GM21737 (cell line): ENCODE data around the gene KIF16B.
"Not testable (repeated sequence)": the region's sequence is repeated elsewhere in the genome, so short reads cannot be mapped to it uniquely, and the experiment has no call there.

ENCODE experiments used
- ATAC-seq: cut with Tn5 transposase; IDR thresholded peaks from one replicate; pipeline ENCODE4 v1.9.1; 2021; ENCODE audit warnings: mild to moderate bottlenecking, moderate library complexity; ENCODE audit not compliant: unreplicated experiment

Gene KIF16B

DNA sequence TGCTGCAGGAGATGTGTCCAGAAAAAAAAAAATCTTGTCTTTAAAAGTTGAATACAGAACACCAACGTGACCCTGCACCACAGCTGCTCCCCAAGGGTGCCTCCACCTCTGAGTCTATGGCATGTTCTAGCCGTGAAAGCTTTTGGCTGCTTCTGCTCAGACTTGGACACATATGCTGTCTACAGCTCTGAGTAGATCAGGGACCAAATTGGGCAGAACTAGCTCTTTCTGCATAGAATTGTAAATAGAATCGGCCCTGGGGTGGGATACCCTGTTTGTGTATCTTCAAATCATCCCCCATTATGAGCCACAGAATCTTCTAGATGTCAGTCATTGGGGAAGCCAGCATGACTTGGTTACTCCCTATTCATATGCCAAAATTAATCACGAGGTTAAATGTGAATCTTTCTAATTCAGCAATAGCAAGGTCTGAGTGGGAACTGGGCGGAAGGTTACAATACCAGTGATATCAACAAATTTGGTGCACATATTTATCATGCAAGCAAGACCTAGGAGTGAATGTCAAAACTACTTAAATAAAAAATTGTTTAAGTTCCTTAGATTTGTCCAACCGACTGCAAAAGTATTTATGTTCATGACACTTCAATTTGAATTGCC, 302.8 kb downstream of the KIF16B start:
- ATAC-seq: no peak

DNA sequence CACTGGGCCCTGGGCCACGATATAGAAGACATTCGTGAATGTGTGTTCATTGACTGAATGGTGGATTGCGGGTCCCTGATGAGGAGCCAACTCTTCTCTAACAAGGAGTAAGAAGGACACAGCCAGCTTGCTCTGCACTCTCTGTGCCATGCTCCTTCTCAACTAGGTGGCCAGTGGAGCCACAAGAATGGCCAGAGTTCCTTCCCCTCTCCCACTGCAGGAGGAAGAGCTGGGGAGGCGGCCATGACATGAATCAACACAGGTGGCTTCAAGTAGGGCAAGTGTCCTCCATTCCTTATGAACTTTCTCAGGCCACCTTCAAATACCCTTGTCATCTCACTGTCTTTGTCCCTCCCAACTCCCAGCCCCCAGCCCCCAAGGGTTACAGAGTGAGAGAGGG, 305.7 kb downstream of the KIF16B start:
- ATAC-seq: no peak

DNA sequence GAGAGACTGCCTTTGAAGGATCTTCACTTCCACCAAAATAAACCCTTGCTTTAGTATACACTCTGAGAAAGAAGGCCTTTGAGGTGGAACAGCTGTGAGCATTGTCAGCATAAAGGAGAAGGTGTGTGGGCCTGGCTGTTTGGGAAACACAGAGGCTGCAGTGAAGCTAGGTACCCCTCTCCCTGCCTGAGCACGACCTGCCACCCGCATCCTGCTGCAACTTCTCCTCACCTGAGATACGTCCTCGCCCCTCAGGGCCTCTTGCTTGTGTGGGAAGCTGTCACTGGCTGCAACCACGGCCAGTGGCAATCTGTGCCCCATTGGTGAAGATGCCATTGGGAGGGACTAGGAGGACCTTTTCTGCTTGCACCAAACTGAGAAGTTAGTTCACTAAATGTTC, 307.9 kb downstream of the KIF16B start:
- ATAC-seq: no peak

GRCh38 chr20:16263582-16263981, 309.7 kb downstream of the KIF16B start:
- no peak for ATAC-seq

DNA sequence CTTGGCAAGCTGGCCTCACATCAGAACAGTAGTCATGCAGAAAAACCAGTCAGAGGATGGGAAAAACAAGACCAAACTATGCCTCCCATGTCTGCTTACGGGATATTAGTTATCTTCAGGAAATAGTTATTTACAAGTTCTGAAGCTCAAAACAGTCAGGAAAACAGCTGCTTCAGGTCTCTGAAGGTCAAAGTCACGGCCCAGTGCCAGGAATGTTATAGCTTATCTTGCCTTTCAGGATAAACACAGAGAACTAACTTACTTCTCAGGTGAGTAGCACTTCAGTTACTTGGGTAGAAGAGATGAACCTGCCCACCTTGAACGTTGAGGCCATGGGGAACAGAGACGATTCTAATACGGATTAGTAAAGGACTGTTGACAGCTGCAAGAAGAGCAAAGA, 310.7 kb downstream of the KIF16B start:
- ATAC-seq: no peak

- ATAC-seq: no peak
Measured at GRCh38 chr20:16261733-16262273, 311.4 kb downstream of the KIF16B start.

- ATAC-seq: no peak
Measured at GRCh38 chr20:16260911-16261310, 312.3 kb downstream of the KIF16B start.

- ATAC-seq: not testable (repeated sequence)
Measured at GRCh38 chr20:16260133-16260532, 313.1 kb downstream of the KIF16B start.

DNA sequence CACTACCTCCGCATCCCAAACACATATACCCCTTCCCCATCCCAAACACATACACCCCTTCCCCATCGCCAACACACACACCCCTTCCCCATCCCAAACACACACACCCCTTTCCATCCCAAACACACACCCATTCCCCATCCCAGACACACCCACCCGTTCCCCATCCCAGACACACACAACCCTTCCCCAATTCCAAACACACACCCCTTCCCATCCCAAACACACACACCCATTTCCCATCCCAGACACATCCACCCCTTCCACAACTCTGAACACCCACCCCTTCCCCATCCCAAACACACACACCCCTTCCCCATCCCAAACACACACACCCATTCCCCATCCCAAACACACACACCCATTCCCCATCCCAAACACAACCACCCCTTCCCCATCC, 314.5 kb downstream of the KIF16B start:
- ATAC-seq: no peak

GRCh38 chr20:16257813-16258430, 315.3 kb downstream of the KIF16B start:
- no peak for ATAC-seq

- ATAC-seq: no peak
Measured at GRCh38 chr20:16257021-16257420, 316.2 kb downstream of the KIF16B start.

DNA sequence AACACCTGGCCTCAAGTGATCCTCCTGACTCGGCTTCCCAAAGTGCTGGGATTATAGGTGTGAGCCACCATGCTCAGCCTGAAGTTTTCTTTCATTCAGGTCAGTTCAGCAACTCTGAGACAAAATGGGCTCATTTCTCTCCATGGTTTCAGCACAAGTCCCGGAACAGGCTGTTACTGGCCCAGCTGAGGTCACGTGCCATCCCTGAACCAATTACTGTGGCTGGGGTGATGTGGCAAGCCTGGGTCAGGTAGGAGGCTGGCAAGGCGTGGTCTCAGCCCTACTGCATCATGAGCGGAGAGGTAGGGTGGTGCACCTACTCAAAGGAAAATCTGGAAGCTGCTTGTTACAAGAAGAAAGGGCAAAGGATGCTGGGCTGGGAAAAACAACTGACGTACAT, 326.4 kb downstream of the KIF16B start:
- no peak for ATAC-seq

- no peak for ATAC-seq
Measured at GRCh38 chr20:16246291-16246690, 327.0 kb downstream of the KIF16B start.

DNA sequence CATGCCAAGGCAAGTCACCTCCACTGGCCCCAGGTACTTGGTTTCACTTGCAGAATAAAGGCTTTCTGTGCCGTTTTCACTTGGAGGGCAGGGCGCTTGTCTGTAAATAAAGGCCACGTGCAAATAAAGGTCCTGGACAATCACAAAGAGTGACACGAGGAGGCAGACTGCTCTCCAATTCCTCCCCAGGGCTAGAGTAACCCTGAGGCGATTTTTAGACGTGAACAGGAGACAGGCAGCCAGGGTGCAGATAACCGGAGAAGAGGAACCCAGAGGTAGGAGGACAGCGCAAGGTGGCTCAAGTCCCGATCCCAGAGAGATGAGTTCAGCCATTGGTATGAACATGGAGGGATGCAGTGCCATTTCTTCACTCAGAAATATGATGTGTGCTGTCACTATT, 327.4 kb downstream of the KIF16B start:
- ATAC-seq: no peak

- no peak for ATAC-seq
Measured at GRCh38 chr20:16244892-16245291, 328.4 kb downstream of the KIF16B start.

- no peak for ATAC-seq
Measured at GRCh38 chr20:16243470-16243869, 329.8 kb downstream of the KIF16B start.

DNA sequence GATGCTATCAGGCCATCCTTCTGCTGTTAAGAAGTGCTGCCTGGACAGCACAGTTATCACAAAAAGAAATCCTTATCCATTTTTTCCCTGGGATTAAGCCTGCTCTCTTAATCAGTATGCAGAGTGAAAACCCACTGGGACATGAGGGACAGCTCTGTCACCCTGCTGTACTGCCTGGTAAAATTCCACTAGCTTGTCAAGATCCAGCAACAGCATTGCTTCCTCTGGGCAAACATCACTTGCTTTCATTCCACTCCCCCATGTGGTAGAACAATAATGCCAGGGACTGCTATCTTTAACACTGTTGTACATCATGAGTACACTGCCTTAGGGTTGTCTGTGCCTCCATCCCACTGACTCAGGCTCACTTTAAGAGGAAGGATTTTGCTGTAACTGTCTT, 331.3 kb downstream of the KIF16B start:
- ATAC-seq: no peak

GRCh38 chr20:16240355-16240754, 332.9 kb downstream of the KIF16B start:
- no peak for ATAC-seq

DNA sequence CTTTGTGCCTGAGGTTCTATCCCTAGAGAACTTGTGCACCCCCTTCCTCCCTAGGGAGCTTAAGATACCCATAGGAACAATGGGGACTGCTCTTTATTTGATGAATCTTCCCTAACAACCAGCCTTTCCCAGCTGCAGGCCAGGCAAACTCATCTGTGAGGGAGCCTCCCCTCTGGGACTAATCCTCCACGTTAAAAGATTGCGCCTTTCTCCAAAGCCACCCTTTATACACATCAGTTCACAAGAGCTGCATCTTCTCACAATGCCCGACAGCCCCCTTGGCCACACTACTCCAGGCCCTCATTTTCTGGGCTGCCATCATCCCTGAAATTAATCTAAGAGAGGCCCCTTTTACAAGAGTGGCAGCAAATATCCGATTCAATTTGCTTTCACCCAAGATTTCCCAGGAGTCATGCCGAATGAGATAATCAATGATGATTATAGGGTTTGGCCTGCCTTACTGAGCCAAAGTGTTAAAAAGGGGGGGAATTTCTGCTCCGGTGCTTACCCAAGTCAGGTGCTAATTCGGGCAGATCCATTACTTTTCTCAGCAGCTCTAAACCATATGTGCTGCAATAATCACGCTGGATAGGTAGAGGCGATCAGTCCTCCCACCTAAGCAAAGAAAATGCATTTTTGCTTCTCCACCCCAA, 336.5 kb downstream of the KIF16B start:
- no peak for ATAC-seq

- no peak for ATAC-seq
Measured at GRCh38 chr20:16230402-16230801, 342.8 kb downstream of the KIF16B start.

GRCh38 chr20:16229813-16230212, 343.4 kb downstream of the KIF16B start:
- ATAC-seq: no peak

- ATAC-seq: no peak
Measured at GRCh38 chr20:16228722-16229121, 344.5 kb downstream of the KIF16B start.
